Stimulated activated CD8-positive, alpha-beta memory T cell treated with anti-CD3 and anti-CD28 coated beads, Interleukin-7, amount 100 ng/mL, for 4 hours (primary cell): Measurements from ENCODE around the gene CXCL17.
"Not testable (repeated sequence)": the region's sequence is repeated elsewhere in the genome, so short reads cannot be mapped to it uniquely, and the experiment has no call there.

Source experiments
- DNase-seq, 2 donors: peaks; one replicate each; pipeline ENCODE4 v3.0.0-alpha.2; 2020; ENCODE audit warnings: low read depth in 2 of 2

CXCL17 gene

GRCh38 chr19:42466521-42467182 lies 23.9 kb upstream of the CXCL17 start:
- DNase-seq: no peak

GRCh38 chr19:42465827-42466280 lies 23.1 kb upstream of the CXCL17 start:
- no peak for DNase-seq

- DNase-seq: no peak
These were observed 19.1 kb upstream of the CXCL17 start for GRCh38 chr19:42461700-42462324.

- not testable (repeated sequence) for DNase-seq
These were observed 18.5 kb upstream of the CXCL17 start for GRCh38 chr19:42461231-42461630.

- no peak for DNase-seq
These were observed 17.2 kb upstream of the CXCL17 start for GRCh38 chr19:42459926-42460325.

GRCh38 chr19:42455621-42456081 lies 12.9 kb upstream of the CXCL17 start:
- no peak for DNase-seq

GRCh38 chr19:42455086-42455485 lies 12.3 kb upstream of the CXCL17 start:
- DNase-seq: no peak

- no peak for DNase-seq
These were observed 9.8 kb upstream of the CXCL17 start for GRCh38 chr19:42452590-42452989.

- DNase-seq: peak; percentile 64 to 73
These were observed 7.7 kb upstream of the CXCL17 start for GRCh38 chr19:42450314-42450934.

GRCh38 chr19:42448306-42448705 lies 5.6 kb upstream of the CXCL17 start:
- DNase-seq: not testable (repeated sequence)

- DNase-seq: no peak
These were observed 3.2 kb upstream of the CXCL17 start for GRCh38 chr19:42445948-42446347.

- DNase-seq: no peak
These were observed 1.2 kb upstream of the CXCL17 start for GRCh38 chr19:42443944-42444398.

GRCh38 chr19:42441049-42441445 lies 1.7 kb downstream of the CXCL17 start:
- no peak for DNase-seq

GRCh38 chr19:42440357-42441048 lies 2.2 kb downstream of the CXCL17 start:
- peak; percentile 58 to 62 for DNase-seq

- DNase-seq: no peak
These were observed 6.7 kb downstream of the CXCL17 start for GRCh38 chr19:42436006-42436405.

GRCh38 chr19:42435316-42435715 lies 7.4 kb downstream of the CXCL17 start:
- no peak for DNase-seq

GRCh38 chr19:42433503-42434260 lies 9.1 kb downstream of the CXCL17 start:
- peak; percentile 25 to 43 for DNase-seq

GRCh38 chr19:42431486-42431885 lies 11.3 kb downstream of the CXCL17 start:
- DNase-seq: no peak

GRCh38 chr19:42428676-42429075 lies 14.1 kb downstream of the CXCL17 start:
- DNase-seq: no peak

GRCh38 chr19:42427313-42427712 lies 15.4 kb downstream of the CXCL17 start, which contains the start of gene LIPE:
TSS of gene LIPE (minus strand) at chr19:42427388. CDS start at chr19:42427149, 239 bp downstream.
- no peak for DNase-seq

GRCh38 chr19:42426643-42427042 lies 16.1 kb downstream of the CXCL17 start:
- no peak for DNase-seq
